Activated naive CD4-positive, alpha-beta T cell (primary cell): Measurements from ENCODE around the gene CENPT.
A peak's percentile ranks its signal among the peaks of the same experiment; 100 is the strongest.
"Not testable (repeated sequence)": the region's sequence is repeated elsewhere in the genome, so short reads cannot be mapped to it uniquely, and the experiment has no call there.

ENCODE experiments used
- DNase-seq, 4 experiments: peaks; one replicate each; lab custom pipeline; 2025; lab: John Stamatoyannopoulos, UW

Gene CENPT

GRCh38 chr16:67846320-67847063 lies 1.0 kb downstream of the CENPT start, which contains the start of gene NUTF2:
Gene NUTF2, plus strand, starts transcription at chr16:67846933. Its CDS starts 18,198 bp downstream, at chr16:67865131.
- peak; percentile 82 to 92 (median 86) for DNase-seq

- DNase-seq: no peak
Observed at GRCh38 chr16:67846063-67846319, 1.5 kb downstream of the CENPT start.

DNA sequence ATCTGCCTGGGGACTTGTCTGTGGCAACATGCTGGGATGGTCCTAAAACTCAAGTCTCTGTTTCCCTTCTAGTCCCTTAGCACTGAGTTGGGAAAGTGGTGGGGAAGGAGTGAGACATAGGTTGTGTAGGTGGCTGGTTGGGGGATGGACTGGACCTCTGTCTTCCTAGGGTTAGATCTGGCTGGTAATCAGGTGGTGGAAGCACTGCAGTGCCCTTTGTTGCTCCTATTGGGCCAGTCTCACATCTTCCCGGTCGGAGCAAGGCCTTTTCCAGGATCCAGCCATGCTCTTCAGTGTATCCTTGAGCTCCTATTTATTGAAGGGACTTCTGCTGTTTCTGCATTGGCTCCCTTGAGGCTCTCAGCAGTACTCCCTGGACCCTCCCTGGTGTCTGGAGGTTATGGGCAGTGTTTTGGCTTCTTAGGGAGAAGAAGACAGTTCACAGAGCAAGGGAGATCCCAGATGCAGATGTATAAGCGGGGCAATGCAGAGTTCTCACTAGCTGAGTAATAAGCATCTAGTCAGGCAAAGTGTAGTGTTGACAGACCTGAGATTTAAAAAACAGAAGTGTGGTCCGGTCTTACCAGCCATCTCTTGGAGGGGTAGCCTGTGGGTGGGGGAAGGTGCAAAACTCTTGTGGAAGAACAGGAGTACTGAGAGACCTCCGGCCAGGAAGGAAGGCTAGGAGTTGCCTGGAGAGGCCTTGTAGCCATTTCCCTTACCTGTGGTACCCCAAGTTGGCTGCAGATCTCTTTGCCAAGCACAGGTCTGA lies 2.0 kb downstream of the CENPT start:
- no peak for DNase-seq

DNA sequence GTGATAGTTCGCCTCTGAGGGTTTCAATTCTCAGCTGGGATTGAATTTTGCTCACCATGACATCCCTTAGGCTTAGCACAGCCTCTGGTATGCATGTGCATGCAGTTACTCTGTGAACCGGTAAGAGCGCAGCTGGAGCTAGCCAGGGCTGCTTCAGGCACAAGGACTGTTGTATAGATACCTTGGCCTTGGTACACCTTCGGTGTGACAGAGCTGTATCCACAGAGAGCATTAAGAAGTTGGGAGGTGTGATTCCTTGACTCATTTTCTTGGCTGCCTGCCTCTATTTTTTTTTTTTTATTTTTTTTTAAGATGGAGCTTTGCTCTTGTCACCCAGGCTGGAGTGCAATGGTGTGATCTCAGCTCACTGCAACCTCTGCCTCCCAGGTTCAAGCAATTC lies 3.0 kb downstream of the CENPT start:
- DNase-seq: no peak

- DNase-seq: peak in 2 of 4 experiments; percentile 45 to 56
Observed at GRCh38 chr16:67843343-67843765, 4.1 kb downstream of the CENPT start.

DNA sequence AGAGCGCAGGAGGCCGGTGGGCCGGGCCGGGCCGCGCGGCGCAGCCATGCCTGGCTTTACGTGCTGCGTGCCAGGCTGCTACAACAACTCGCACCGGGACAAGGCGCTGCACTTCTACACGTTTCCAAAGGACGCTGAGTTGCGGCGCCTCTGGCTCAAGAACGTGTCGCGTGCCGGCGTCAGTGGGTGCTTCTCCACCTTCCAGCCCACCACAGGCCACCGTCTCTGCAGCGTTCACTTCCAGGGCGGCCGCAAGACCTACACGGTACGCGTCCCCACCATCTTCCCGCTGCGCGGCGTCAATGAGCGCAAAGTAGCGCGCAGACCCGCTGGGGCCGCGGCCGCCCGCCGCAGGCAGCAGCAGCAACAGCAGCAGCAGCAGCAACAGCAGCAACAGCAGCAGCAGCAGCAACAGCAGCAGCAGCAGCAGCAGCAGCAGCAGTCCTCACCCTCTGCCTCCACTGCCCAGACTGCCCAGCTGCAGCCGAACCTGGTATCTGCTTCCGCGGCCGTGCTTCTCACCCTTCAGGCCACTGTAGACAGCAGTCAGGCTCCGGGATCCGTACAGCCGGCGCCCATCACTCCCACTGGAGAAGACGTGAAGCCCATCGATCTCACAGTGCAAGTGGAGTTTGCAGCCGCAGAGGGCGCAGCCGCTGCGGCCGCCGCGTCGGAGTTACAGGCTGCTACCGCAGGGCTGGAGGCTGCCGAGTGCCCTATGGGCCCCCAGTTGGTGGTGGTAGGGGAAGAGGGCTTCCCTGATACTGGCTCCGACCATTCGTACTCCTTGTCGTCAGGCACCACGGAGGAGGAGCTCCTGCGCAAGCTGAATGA lies 4.8 kb downstream of the CENPT start:
- DNase-seq: peak; percentile 28 to 71 (median 44)

- peak; percentile 83 to 91 (median 88) for DNase-seq
Observed at GRCh38 chr16:67841816-67842508, 5.5 kb downstream of the CENPT start, which contains the start of gene THAP11. Gene THAP11, plus strand, starts transcription at chr16:67842320. Its CDS starts 235 bp downstream, at chr16:67842555.

DNA sequence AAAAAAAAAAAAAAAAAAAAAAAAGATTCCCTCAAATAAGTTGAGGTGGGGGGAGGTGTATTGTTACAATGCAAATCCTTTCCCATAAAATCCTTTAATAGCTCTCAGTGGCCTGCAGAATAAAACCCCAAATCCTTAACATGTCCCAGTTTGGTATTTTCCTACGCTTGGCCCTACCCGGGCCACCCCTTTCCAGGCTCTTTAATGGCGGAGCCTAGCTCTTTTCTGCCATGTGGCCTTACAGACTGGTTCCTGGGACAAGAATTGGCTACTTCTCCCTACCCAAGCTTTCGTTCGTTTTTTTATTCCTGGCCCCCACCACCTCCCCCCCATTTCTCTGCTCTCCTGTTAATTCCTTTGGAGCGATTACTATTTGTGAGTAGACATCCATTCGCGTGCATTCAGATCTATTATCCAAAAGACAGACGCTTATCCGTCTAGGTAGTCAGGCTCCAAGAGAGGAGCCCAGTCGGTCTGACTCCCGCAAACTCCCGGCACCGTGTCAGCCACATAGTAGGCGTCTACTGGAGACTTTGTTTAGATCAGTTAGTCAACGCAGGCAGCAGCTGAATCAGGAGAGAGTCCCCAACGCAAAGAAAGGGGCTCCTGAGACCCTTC lies 6.2 kb downstream of the CENPT start:
- DNase-seq: no peak

- no peak for DNase-seq
Observed at GRCh38 chr16:67837811-67838210, 9.7 kb downstream of the CENPT start.

DNA sequence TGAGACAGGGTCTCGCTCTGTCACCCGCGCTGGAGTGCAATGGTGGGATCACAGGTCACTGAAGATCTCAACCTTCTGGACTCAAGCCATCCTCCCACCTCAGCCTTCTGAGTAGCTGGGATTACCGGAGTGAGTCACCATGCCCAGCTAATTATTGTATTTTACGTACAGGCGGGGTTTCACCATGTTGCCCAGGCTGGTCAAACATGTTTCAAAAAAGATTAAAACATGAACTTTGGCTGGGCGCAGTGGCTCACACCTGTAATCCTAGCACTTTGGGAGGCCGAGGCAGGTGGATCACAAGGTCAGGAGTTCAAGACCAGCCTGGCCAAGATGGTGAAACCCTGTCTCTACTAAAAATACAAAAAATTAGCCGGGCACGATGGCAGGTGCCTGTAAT lies 10.3 kb downstream of the CENPT start:
- DNase-seq: not testable (repeated sequence)

- no peak for DNase-seq
Observed at GRCh38 chr16:67834242-67834614, 13.3 kb downstream of the CENPT start.

DNA sequence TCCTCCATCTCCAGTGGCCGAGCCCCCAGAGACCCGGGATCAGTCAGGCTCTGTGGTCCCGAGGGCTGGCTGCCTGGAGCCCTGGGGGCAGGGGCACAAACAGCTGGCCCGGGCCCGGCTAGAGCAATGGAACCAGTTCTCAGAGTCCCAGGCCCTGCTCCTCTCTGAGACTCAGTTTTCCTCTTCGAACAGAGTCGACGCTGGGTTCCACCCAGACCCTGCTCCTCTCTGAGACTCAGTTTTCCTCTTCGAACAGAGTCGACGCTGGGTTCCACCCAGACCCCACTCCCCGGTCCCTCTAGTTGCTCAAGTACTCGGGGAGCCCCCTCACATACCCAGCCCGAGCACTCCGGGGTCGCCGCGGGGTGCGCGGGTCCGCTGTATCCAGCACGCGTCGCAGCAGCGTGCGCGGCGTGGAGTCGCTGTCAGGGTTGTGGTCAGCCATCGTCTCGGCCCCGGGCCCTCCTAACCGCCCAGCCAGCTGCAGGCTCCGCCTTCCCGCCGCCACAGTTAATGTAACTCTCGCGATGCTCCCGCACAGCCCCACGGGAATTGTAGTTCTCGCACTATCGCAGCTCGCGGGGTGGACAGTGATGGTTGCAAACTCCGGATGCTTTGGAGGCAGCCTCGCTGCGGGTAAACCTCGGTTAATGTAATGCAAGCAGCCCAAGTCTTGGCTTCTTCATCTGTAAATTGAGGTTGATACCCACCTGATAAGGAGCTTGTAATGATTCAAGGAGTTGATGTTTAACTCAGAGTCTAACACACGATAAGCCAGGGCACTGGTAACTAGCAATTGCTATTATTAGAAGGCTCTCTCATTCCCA lies 13.9 kb downstream of the CENPT start:
- DNase-seq: peak; percentile 72 to 89 (median 80)

- no peak for DNase-seq
Observed at GRCh38 chr16:67833030-67833414, 14.5 kb downstream of the CENPT start.

GRCh38 chr16:67828651-67829050 lies 18.8 kb downstream of the CENPT start:
- DNase-seq: no peak

GRCh38 chr16:67825906-67826305 lies 21.6 kb downstream of the CENPT start:
- no peak for DNase-seq

GRCh38 chr16:67825119-67825518 lies 22.4 kb downstream of the CENPT start:
- DNase-seq: no peak

DNA sequence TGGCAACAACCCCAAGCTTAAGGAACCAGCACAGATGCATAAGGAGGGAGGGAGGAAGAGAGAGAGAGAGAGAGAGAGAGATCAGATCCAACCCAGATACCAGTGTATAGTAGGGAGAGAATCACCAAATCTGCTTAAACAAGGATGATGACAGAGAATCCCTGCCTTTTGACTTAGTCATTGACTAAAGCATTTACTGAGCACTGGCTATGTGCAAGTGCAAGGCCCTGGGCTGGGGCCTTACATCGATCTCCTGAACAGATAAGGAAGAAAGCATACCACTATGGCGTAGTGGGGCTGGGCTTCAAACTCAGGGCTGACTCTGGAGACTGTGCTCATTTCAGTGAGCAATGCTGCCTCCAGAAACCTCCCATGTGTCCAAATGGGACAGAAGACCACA lies 25.0 kb downstream of the CENPT start:
- no peak for DNase-seq

GRCh38 chr16:67820608-67821259 lies 26.8 kb downstream of the CENPT start:
- DNase-seq: no peak

DNA sequence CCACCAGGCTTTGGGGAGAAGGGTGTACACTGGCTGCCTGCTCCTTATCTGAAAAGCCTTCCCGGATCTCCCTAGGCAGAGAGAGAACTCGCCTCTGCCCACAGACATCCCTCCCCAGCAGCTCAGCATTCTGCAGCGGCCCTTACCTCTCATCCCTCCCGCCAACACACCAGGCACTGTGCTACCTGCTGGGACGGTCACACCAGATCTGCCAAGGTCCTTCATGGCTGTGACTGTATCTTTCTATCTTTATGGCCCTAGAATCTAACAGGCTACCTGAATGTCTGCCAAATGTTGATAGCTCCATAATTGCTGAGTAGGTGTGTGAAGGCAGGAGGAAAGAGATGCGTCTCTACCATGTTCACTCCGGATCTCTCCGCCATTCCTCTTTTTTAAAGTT lies 32.9 kb downstream of the CENPT start:
- DNase-seq: no peak

- no peak for DNase-seq
Observed at GRCh38 chr16:67811899-67812298, 35.6 kb downstream of the CENPT start.
